Measurements from ENCODE around the gene NPB. TPM values are rescaled to one million over a fixed set of nuclear protein-coding genes. Genes with fewer than 3 reads are reported as not detected.
A peak's percentile ranks its signal among the peaks of the same experiment; 100 is the strongest.

Gene NPB
- total RNA-seq, 2 donors from 2014 or later = 0.19 TPM; not detected in 1

- no peak overlapping the region for H3K4me3 Mint-ChIP-seq
- H3K27me3 Mint-ChIP-seq (ENCODE audit: low read depth) = no peaks in the 10 kb centered on the region
- no peak overlapping the region for H3K27ac Mint-ChIP-seq
- peaks cover 2 to 15% of the 10 kb centered on the region in 2 donors for H3K36me3 Mint-ChIP-seq (ENCODE audit: insufficient read depth in 2 of 2)
- DNase-seq = no peak
- no peaks in the 10 kb centered on the region for H3K9me3 Mint-ChIP-seq
- peaks cover 46% of the 10 kb centered on the region for H3K4me1 Mint-ChIP-seq (ENCODE audit: low read depth)
- ATAC-seq (replicated peaks in 1 of 2) = no peak
These were observed 29.1 kb downstream of the NPB start for GRCh38 chr17:81931189-81931556.

GRCh38 chr17:81931557-81932332 lies 29.7 kb downstream of the NPB start:
- Mint-ChIP-seq H3K9me3 (no peaks in the 10 kb centered on the region), H3K4me3 (no peak overlapping the region), H3K4me1 (ENCODE audit: low read depth) (peaks cover 45% of the 10 kb centered on the region), H3K27me3 (ENCODE audit: low read depth) (no peaks in the 10 kb centered on the region), H3K27ac (no peak overlapping the region), H3K36me3 (ENCODE audit: insufficient read depth in 2 of 2) (peaks cover 2 to 15% of the 10 kb centered on the region in 2 donors)
- no peak for ATAC-seq (replicated peaks in 1 of 2)
- DNase-seq = no peak

GRCh38 chr17:81932333-81932983 lies 30.4 kb downstream of the NPB start:
- no peaks in the 10 kb centered on the region for H3K9me3 Mint-ChIP-seq
- DNase-seq = no peak
- H3K4me1 Mint-ChIP-seq (ENCODE audit: low read depth) = peaks cover 46% of the 10 kb centered on the region
- no peak overlapping the region for H3K27ac Mint-ChIP-seq
- ATAC-seq (replicated peaks in 1 of 2) = no peak
- H3K36me3 Mint-ChIP-seq (ENCODE audit: insufficient read depth in 2 of 2) = peaks cover 2 to 15% of the 10 kb centered on the region in 2 donors
- no peaks in the 10 kb centered on the region for H3K27me3 Mint-ChIP-seq (ENCODE audit: low read depth)
- no peak overlapping the region for H3K4me3 Mint-ChIP-seq

GRCh38 chr17:81933178-81933699 lies 31.2 kb downstream of the NPB start:
- Mint-ChIP-seq H3K36me3 (ENCODE audit: insufficient read depth in 2 of 2) (peaks cover 0 to 15% of the 10 kb centered on the region in 2 donors), H3K27me3 (ENCODE audit: low read depth) (no peaks in the 10 kb centered on the region), H3K4me3 (no peak overlapping the region), H3K9me3 (no peaks in the 10 kb centered on the region), H3K4me1 (ENCODE audit: low read depth) (peaks cover 54% of the 10 kb centered on the region), H3K27ac (no peak overlapping the region)
- ATAC-seq (replicated peaks in 1 of 2) (no peak), DNase-seq (no peak)

- Mint-ChIP-seq H3K9me3 (no peaks in the 10 kb centered on the region), H3K4me1 (ENCODE audit: low read depth) (peaks cover 54% of the 10 kb centered on the region), H3K36me3 (ENCODE audit: insufficient read depth in 2 of 2) (peaks cover 0 to 15% of the 10 kb centered on the region in 2 donors), H3K4me3 (peak overlapping the region; percentile 29 to 35), H3K27ac (no peak overlapping the region), H3K27me3 (ENCODE audit: low read depth) (no peaks in the 10 kb centered on the region)
- ATAC-seq (replicated peaks in 1 of 2) (no peak), DNase-seq (no peak)
These were observed 32.2 kb downstream of the NPB start for GRCh38 chr17:81934098-81934757.

- Mint-ChIP-seq H3K27ac (no peak overlapping the region), H3K36me3 (ENCODE audit: insufficient read depth in 2 of 2) (peaks cover 0 to 15% of the 10 kb centered on the region in 2 donors), H3K27me3 (ENCODE audit: low read depth) (no peaks in the 10 kb centered on the region), H3K9me3 (no peaks in the 10 kb centered on the region), H3K4me1 (ENCODE audit: low read depth) (peaks cover 54% of the 10 kb centered on the region), H3K4me3 (peak overlapping the region; percentile 85 to 90)
- ATAC-seq (replicated peaks in 1 of 2) (no peak), DNase-seq (no peak)
These were observed 33.0 kb downstream of the NPB start for GRCh38 chr17:81934850-81935708.

GRCh38 chr17:81935709-81936084 lies 33.7 kb downstream of the NPB start:
- Mint-ChIP-seq H3K4me1 (ENCODE audit: low read depth) (peaks cover 52% of the 10 kb centered on the region), H3K27me3 (ENCODE audit: low read depth) (no peaks in the 10 kb centered on the region), H3K9me3 (no peaks in the 10 kb centered on the region), H3K36me3 (ENCODE audit: insufficient read depth in 2 of 2) (peaks cover 0 to 15% of the 10 kb centered on the region in 2 donors), H3K27ac (no peak overlapping the region), H3K4me3 (peak overlapping the region; percentile 85 to 90)
- ATAC-seq (replicated peaks in 1 of 2) (no peak), DNase-seq (no peak)

GRCh38 chr17:81939218-81939617 lies 37.2 kb downstream of the NPB start:
- peaks cover 31% of the 10 kb centered on the region for H3K4me1 Mint-ChIP-seq (ENCODE audit: low read depth)
- no peak overlapping the region for H3K4me3 Mint-ChIP-seq
- no peaks in the 10 kb centered on the region for H3K27me3 Mint-ChIP-seq (ENCODE audit: low read depth)
- DNase-seq (no peak), ATAC-seq (replicated peaks in 1 of 2) (no peak)
- peaks cover 0 to 6% of the 10 kb centered on the region in 2 donors for H3K36me3 Mint-ChIP-seq (ENCODE audit: insufficient read depth in 2 of 2)
- no peak overlapping the region for H3K27ac Mint-ChIP-seq
- H3K9me3 Mint-ChIP-seq = no peaks in the 10 kb centered on the region

GRCh38 chr17:81939881-81940385 lies 37.9 kb downstream of the NPB start:
- H3K4me3 Mint-ChIP-seq = no peak overlapping the region
- no peak overlapping the region for H3K27ac Mint-ChIP-seq
- H3K27me3 Mint-ChIP-seq (ENCODE audit: low read depth) = no peaks in the 10 kb centered on the region
- peaks cover 0 to 6% of the 10 kb centered on the region in 2 donors for H3K36me3 Mint-ChIP-seq (ENCODE audit: insufficient read depth in 2 of 2)
- peaks cover 30% of the 10 kb centered on the region for H3K4me1 Mint-ChIP-seq (ENCODE audit: low read depth)
- no peak for DNase-seq
- no peaks in the 10 kb centered on the region for H3K9me3 Mint-ChIP-seq
- no peak for ATAC-seq (replicated peaks in 1 of 2)

- DNase-seq (no peak), ATAC-seq (replicated peaks in 1 of 2) (no peak)
- Mint-ChIP-seq H3K36me3 (ENCODE audit: insufficient read depth in 2 of 2) (peaks cover 0 to 3% of the 10 kb centered on the region in 2 donors), H3K9me3 (no peaks in the 10 kb centered on the region), H3K27ac (no peak overlapping the region), H3K4me1 (ENCODE audit: low read depth) (peaks cover 22% of the 10 kb centered on the region), H3K4me3 (no peak overlapping the region), H3K27me3 (ENCODE audit: low read depth) (no peaks in the 10 kb centered on the region)
These were observed 38.8 kb downstream of the NPB start for GRCh38 chr17:81940538-81941483.

- Mint-ChIP-seq H3K4me3 (no peak overlapping the region), H3K27ac (no peak overlapping the region)
These were observed 39.6 kb downstream of the NPB start for GRCh38 chr17:81941484-81942166.

More at GRCh38 chr17:81941484-81942166, 39.6 kb downstream of the NPB start:
- ATAC-seq (replicated peaks in 1 of 2) = no peak
- H3K36me3 Mint-ChIP-seq (ENCODE audit: insufficient read depth in 2 of 2) = no peaks in the 10 kb centered on the region
- H3K9me3 Mint-ChIP-seq = no peaks in the 10 kb centered on the region
- no peaks in the 10 kb centered on the region for H3K27me3 Mint-ChIP-seq (ENCODE audit: low read depth)
- no peak for DNase-seq
- H3K4me1 Mint-ChIP-seq (ENCODE audit: low read depth) = peaks cover 15% of the 10 kb centered on the region

Data from activated T-cell treated with anti-CD3 and anti-CD28 coated beads, Interleukin-2, amount 50 U/mL, for 72 hours (primary cell).